ENCODE data around the gene MAPK1.
A peak's percentile ranks its signal among the peaks of the same experiment; 100 is the strongest.
"Not testable (repeated sequence)": the region's sequence is repeated elsewhere in the genome, so short reads cannot be mapped to it uniquely, and the experiment has no call there.

MAPK1 gene

DNA sequence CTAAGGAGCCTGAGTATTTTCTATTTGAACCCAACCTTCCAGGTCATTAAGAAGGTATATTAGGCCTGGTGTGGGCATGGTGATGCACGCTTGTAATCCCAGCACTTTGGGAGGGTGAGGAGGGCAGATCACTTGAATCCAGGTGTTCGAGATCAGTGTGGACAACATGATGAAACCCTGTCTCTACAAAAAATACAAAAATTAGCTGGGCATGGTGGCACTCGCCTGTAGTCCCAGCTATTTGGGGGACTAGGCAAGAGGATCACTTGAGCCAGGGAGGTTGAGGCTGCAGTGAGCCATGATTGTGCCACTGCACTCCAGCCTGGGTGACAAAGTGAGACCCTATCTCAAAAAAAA, 50.0 kb downstream of the MAPK1 start:
- DNase-seq: not testable (repeated sequence)

DNA sequence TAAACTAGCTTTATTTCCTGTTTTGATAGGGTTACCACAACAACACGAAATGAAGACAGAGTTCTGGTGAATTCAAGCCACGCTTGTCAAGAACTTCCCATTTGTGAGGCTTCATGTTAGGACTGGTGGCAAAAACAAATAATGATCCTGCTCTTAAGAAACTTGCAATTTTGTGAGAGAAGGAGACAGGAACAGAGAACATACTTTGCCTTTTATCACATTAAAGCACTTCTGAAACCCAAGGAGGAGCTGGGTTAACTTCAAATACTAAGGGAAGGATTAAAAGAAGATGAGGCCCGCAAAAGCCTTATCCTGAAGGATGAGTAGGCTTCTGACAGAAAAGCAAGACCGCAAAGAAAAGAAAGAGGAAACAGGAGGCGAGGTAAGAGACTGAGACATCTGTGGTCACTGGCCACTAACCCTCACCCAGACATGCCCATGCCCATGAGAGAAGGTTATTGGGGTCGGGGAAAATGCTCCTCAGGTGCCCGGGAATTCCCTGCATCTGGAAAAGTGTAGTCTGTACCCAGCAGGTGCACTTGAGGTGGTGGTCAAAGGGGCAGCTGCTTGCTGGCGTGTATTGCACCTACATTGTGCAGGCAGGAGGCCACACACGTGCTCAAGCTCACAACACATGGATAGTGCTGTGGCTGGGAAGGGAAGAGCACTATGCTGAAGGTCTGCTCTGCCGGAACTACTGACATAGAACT, 50.5 kb downstream of the MAPK1 start:
- DNase-seq: peak; percentile 91

DNA sequence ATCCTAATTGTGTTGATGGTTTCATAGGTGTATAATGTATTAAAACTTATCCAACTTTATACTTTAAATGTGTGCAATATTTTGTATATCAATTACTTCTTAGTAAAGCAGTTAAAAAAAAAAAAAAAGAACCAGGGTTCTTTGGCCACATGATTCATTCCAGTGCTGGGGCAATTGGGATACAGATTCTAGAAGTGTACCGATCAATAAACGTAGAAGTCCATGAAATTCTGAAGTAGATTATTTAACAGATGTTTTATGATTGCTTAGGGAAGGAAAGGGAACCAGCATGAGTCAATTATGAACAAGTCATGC, 51.0 kb downstream of the MAPK1 start:
- no peak for DNase-seq

DNA sequence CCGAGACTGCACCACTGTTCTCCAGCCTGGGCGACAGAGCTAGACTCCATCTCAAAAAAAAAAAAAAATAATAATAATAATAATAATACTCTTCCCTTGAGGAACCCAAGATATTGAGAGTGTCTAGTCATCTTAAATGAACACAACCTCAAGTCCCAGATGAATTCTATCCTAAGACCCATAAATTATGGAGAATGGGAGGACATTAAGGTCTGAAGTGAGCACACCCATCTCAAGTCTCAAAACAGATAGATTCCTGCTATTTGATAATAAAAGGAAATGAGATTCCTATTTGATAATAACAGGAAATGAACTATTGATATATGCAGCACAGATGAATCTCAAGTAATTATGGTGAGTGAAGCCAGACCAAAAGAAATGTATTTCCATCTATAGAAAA, 51.5 kb downstream of the MAPK1 start:
- DNase-seq: no peak

DNA sequence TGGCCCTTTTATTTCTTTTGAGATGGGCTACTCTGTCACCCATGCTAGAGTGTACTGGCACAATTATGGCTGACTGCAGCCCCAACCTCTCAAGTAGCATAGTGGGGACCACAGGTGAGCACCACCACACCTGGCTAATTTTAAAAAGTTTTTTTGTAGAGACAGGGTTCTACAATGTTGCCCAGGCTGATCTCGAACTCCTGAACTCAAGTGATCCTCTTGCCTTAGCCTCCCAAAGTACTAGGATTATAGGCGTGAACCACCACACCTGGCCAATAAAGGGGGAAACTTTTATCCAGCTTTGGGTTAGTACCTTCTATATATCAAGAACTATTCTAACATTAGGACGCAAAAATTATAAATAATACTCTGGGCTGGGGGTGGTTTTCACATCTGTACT, 52.1 kb downstream of the MAPK1 start:
- no peak for DNase-seq

DNA sequence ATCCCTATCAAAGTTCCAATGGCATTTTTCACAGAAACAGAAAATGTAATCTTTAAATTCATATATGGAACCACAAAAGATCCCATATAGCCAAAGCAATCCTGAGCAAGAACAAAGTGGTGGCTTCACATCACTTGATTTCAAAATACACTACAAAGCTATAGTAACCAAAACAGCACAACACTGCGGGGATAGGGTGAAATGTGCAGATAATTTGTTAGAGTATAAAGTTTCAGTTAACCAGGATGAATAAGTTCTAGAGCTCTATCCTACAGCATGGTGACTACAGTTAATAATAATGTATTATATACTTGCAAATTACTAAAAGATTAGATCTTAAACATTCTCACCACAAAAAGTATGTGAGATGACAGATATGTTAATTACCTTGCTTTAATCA, 55.5 kb downstream of the MAPK1 start:
- no peak for DNase-seq

DNA sequence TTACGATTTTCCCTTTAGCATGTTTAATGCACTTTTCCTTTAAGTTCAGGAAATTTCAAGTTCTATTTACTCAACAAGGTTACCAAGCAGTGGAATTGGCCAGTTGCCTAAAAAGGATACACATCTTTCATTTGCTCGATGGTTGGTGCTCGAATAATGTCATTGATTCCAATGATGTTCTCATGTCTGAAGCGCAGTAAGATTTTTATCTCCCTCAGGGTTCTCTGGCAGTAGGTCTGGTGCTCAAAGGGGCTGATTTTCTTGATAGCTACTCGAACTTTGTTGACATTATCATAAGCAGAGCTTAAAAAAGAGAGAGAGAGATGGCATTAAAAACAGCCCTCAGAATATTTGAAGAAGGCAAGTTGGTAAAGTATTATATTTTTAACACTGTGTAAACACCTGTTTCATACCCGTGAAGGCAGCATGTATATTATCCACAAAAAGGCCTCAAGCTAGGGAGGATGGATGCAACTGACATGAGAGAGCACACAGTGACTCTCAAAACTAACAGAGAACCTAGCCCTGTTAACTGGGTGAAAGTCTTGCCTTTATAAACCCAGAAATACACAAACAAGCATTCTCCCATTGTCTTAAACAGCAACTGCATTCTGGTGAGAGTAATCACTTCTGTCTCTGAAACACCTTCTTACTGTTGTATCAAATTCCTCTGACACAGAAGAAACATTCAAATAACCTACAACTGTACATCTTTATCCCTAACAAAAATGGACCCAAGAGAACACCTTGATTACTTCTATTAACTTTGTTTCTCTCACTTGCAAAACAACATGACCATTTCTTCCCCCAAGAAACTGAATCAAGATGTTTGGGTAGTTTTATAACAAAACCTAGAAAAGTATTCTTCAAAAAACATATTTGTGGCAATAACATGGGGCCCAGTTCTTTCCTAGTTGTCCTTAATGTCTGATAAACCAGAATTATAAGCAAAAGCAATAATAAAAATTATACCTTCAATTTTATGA, 59.6 kb downstream of the MAPK1 start:
- no peak for DNase-seq

DNA sequence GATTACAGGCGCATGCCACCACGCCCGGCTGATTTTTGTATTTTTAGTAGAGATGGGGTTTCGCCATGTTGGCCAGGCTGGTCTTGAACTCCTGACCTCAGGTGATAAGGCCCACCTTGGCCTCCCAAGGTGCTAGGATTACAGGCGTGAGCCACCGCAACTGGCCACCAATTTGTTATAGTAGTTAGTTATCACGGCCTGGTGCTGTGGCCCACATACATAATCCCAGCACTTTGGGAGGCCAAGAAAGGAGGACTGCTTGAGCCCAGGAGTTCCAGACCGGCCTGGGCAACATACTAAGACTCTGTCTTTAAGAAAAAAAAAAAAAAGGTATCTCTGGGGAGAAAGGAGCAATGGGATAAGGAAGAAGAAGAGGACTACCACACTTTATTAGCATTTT, 62.1 kb downstream of the MAPK1 start:
- not testable (repeated sequence) for DNase-seq

DNA sequence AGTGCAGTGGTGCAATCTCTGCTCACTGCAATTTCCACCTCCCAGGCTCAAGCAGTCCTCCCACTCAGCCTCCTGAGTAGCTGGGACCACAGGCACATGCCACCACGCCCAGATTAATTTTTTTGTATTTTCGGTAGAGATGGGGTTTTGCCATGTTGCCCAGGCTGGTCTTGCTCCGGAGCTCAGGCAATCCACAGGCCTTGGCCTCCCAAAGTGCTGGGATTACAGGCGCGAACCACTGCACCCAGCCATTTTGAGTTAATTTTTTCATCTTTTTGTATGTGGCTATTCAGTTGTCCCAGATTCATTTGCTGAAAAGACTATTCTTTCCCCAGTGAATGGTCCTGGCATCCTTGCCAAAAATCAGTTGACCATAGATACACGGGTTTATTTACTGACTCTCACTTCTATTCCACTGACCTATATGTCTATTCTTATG, 63.6 kb downstream of the MAPK1 start:
- DNase-seq: no peak

DNA sequence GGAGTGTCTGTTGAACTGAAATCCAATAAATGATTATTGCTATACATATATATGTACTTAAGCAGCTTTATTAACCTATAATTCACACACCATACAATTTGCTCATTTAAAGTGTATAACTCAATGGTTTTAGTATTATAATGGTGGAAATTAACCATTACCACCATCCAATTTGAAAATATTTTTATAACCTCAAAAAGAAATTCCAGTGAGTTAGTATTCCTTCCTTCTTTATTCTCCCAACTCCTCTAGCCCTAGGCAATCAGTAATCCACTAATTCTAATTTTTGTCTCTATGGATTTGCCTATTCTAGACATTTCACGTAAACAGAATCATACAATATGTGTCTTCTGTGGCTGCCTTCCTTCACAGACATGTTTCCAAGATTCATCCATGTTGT, 64.8 kb downstream of the MAPK1 start:
- DNase-seq: no peak

DNA sequence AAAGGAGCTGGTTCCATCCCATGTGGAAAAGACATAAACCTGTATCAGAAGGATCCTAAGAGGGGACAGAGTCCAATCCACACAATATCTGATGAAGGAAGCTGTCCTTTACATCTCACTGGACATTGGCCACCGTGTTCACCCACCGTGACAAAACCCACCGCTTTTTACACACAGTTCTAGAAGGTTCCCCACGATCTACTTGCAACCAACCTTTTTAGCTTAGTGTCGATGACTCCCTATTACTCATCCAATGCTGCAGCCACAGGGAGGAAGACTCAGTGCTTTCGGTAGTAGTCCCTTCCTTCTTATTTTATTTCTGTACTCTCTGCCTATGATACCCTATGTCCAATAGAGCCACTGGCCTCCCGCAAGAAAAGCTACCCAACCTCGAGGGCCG, 65.4 kb downstream of the MAPK1 start:
- DNase-seq: no peak

DNA sequence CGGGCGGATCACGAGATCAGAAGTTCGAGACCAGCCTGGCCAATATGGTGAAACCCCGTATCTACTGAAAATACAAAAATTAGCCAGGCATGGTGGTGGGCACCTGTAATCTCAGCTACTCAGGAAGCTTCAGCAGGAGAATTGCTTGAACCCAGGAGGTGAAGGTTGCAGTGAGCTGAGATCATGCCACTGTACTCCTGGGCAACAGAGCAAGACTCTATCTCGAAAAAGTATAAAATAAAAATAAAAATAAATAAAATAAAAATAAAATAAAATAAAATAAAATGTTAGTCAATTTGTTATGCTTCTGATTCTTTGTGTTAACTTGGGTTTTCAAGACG, 66.2 kb downstream of the MAPK1 start:
- DNase-seq: not testable (repeated sequence)

DNA sequence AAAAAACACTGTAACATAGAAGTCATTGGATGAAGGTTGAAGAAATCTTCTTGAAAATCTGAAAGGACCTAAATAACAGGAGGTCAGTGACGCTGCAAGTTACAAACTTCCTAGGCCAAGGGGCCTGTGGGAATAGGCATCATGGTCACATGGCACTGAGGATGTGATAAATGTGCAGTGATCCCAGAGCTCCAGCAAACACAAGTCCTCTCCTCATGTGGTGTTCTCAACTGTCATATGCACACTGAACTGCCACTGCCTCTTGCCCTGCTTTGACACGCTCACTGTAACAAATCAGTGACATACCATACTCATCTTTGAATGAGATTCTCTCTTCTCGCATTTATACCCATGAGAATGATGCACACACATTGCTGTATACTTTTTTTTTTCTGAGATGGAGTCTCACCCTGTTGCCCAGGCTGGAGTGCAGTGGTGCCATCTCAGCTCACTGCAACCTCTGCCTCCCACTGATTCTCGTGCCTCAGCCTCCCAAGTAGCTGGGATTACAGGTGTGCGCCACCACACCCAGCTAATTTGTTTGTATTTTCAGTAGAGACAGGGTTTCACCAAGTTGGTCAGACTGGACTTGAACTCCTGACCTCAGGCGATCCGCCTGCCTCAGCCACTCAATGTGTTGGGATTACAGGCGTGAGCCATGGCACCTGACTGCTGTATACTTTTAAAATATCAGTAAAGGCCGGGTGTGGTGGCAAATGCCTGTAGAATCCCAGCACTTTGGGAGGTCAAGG, 66.7 kb downstream of the MAPK1 start:
- DNase-seq: no peak

DNA sequence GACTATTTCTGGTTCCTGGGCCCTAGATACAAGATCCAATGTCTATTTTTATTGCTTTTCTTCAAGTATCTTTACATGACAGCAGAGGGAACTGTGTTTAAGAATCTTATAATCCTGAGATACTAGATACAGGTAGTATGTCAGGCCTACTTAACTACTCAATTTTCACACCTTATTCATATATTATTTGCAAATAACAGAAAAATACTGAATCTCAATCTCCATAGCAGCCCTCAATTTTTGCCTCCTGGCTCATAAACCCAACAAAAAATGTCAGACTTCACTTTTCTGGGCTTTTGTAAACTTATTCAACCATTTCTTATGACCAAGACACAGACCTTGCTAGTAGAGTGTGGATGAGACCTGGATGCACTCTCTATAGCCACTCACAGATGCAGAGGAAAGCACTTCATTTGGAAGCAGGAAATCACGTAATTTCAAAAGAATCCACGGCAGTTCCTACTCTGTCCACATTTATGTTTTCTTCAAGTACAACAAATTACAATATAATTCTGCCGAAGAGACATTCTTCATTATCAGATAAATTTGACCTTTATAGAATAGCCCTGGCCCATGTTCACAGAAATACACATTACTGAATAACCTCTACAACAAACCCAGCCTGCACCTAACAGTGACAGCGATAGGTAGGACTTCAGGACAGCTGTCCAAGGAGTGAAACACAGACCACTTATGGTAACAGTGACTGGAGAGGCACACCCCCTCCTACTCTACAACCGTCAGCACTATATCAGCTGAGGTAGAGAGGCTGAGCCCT, 69.8 kb downstream of the MAPK1 start:
- no peak for DNase-seq

DNA sequence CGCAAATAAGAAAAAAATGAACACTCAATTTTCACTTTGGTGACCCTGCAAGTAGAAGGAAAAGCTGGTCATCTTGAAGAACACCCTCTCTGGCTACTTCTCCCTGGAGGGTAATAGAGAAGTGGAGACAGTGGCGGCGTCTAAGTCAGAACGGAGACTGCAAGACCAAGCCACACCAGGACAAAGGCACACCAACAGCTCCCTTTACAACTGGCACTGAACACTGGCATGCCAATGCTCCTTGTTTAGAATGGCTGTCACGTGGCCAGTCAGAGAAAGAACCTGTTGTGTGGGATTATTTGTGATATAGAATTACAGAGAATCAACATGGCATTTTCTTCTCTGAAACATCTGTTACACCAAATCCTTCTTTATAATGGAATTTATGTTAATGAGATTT, 70.6 kb downstream of the MAPK1 start:
- no peak for DNase-seq

DNA sequence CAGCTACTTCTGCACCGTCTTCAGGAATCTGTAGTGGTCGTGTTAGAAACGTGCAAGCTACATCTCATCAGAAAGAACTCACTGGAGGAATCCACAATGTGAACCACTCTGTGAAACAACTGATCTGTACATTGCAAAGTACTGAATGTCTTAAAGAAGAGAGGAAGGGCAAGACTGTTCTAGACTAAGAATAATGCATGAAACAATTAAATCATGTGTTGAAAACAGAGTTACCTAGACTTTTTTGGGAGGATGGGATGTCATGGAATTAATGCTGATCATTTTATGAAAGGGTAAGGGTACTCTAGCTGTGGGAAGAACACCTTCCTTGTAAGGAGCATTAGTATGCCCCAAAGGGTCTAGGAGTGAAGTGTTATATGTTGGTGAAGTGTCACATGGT, 71.2 kb downstream of the MAPK1 start:
- no peak for DNase-seq

DNA sequence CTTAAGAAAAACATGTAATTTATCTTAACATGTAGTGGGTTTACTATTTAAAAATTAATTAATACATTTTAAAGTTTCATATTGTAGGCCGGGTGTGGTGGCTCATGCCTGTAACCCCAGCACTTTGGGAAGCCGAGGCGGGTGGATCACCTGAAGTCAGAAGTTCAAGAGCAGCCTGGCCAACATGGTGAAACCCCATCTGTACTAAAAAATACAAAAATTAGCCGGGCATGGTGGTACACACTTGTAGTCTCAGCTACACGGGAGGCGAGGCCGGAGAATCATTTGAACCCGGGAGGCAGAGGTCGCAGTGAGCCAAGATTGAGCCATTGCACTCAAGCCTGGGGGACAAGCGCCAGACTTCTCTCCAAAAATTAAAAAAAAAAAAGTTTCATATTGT, 73.7 kb downstream of the MAPK1 start:
- DNase-seq: not testable (repeated sequence)

DNA sequence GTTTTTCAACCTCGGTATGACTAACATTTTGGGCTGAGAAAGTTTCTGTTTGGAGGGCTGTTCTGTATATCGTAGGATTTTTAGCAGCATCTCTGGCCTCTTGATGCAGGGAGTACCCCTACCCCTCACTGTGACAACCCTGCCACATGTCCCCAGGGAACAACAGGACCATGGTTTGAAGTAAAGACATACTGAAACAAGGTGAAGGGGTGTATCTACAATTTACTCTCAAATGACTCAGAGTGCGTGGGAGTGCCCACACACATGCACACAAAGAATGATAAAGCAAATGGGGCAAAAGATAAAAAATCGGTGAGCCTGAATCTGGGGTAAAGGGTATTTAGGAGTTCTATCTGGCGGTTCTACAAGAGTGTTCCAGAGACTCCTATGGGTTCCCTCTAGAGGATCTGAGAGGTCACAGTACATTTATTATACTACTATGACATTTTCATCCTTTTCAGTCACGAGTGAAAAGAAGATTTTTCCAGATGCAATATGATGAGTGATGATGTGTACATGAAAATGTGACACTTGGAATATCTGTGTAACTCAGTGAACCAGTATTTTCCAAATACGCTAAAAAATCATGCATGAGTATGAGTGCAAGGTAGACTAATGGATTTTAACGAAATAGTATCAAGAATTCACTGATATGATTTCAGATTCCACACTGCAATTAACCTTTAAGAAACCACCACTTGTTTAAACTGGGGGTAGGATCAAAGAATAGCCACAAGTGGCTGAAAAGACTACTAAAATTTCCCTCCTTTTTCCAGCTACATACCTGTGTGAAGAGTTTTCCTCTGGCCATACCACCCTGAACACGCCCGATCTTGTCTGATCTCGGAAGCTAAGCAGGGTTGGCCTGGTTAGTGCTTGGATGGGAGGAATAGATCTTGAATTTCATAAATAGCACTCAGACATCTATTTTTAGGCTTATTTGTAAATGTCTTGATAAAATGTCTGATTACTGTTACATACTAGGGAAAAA, 75.5 kb downstream of the MAPK1 start:
- DNase-seq: no peak

DNA sequence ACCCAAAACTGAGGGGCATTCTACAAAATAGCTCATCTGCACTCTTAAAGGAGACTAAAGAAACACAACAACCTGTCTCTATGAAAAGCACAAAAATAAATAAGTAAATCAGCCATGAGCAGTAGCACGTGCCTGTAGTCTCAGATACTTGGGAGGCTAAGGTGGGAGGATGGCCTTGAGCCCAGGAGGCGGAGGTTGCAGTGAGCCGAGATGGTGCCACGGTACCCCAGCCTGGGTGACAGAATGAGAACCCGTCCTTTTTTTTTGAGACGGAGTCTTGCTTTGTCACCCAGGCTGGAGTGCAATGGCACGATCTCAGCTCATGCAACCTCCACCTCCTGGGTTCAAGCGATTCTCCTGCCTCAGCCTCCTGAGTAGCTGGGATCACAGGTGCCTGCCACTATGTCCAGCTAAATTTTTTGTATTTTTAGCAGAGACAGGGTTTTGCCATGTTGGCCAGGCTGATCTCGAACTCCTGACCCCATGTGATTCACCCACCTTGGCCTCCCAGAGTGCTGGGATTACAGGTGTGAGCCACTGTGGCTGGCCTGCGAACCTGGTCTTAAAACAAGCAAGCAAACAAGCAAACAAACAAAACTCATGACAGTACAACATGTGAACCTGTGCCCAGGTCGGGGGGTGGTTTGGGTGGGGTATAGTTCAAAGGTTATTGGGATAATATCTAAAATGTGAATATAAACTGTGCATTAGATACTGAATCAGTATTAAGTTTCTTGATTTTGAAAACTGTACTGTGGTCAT, 76.4 kb downstream of the MAPK1 start:
- not testable (repeated sequence) for DNase-seq

DNA sequence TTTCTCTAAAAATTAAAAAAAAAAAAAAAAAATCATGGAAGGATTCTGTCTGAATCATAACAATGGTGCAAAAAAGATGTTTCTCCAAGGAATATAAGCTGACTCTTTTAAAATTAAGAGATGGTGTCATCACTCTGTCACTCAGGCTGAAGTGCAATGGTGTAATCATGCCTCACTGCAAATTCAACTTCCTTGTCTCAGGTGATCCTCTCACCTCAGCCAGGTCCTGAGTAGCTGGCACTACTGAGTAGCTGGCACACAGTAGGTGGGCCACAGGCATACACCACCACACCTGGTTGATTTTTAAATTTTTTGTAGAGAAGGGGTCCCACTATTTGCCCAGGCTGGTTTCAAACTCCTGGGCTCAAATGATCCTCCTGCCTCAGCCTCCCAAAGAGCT, 77.1 kb downstream of the MAPK1 start:
- no peak for DNase-seq

DNA sequence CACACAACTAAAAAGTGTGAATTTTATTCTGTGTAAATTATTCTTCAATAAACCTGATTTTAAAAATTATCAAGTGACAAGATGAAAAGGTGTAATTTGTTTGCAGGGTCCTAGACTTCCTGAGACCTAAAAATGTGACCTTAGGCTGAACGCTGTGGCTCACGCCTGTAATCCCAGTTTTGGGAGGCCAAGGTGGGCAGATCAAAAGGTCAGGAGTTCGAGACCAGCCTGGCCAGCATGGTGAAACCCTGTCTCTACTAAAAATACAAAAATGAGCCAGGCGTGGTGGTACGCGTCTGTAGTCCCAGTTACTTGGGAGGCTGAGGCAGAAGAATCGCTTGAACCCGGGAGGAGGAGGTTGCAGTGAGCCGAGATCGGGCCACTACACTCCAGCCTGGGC, 79.9 kb downstream of the MAPK1 start:
- DNase-seq: not testable (repeated sequence)
